ENCODE measurements around the gene MUC4.
"Not testable (repeated sequence)": the region's sequence is repeated elsewhere in the genome, so short reads cannot be mapped to it uniquely, and the experiment has no call there.

The MUC4 gene

GRCh38 chr3:195810455-195810845, 1.3 kb downstream of the MUC4 start:
- DNase-seq, result no peak

- DNase-seq, result no peak
Measured at GRCh38 chr3:195809796-195810454, 1.8 kb downstream of the MUC4 start.

- no peak for DNase-seq
Measured at GRCh38 chr3:195809291-195809785, 2.4 kb downstream of the MUC4 start.

DNA sequence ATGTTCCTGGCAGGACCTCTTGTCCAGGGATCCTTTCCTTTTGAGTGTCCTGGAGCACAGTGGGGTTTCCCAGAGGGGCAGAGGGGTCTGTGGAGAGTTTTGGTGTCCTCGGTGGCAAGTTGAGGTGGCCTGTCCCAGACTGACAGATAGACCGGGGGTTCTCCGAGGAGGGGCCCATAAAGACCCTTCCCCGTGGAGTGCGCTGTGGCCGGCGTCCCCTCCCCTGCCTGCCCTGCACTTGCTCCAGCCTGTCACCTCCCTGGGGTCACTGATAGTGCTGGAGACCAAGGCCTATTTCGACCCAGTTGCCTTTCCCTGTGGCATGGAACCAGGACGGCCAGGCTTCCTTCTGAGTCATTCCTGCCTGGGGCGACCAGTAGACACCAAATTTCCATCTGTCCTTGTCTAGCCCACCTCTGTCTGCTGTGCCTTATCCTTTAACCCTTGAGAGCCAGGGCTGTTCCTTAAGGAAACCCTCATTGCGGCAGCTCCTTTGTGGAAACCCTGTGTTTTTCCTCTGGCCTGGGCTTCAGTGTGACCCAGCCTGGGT, 2.9 kb downstream of the MUC4 start:
- DNase-seq, result no peak

DNA sequence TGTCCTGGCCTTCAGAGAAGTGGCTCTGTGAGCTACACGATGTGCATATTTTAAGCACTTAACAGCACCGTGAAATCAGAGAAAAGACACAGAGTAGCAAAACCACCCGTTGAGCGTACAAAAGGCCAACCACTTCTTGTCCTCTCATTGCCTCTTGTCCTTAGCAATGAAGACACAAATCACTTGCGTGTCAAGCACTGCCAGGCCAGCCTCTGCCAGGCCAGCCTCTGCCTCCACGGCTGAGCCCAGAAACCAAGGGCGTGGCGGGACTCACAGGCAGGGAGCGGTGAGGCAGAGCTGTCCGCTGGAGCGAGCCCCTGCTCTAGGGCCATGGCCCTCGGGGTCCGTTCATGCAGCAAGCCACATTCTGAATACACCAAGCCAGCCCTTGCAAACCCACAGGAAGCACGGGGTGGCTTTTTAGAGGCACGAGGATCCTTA, 4.0 kb downstream of the MUC4 start:
- no peak for DNase-seq

DNA sequence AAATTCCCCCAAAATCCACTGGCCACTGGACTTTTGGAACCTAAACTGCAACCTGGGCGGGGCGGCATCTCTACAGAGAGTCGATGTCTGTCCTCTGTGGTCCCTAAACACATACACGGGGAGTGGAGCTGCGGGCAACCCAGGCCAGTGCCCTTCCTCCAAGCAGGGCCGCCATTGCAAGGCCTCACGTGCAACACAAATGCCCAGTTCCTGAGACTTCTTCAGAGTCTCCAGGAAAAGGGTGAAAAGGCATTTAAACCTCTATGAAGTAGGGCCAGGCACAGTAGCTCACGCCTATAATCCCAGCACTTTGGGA, 4.9 kb downstream of the MUC4 start:
- no peak for DNase-seq

DNA sequence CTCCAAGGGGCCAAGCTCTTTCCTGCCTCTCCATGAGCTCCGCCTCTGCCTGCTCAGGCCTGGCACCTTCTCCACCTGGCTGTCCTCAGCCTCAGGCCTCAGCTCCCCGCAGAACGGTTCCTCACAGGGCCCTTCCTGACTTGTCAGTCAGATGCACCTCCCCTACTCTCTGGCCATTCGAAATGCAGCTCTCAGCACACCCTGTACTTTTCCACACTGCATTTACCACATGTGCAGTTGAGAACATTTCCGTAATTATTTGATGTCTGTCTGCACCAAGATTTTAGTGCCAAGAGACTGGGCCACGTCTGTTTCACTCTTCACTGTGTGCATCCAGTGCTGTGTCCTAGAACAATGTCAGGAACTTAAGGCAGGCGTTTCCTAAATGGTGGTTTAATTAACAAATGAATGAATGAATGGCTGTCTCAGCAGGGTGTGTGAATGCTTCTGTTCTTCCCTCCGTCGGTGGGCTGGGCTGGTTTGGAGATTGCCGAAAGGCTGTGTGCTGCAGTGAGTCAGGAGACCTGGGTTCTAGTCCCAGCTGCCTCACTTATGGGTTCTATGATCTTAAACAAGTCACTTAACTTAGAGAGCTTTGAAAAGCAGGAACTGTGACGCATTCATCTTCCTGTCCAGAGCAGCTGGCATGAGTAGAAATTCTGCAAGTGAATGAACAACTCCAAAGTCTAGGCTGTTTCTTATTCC, 5.4 kb downstream of the MUC4 start:
- no peak for DNase-seq

DNA sequence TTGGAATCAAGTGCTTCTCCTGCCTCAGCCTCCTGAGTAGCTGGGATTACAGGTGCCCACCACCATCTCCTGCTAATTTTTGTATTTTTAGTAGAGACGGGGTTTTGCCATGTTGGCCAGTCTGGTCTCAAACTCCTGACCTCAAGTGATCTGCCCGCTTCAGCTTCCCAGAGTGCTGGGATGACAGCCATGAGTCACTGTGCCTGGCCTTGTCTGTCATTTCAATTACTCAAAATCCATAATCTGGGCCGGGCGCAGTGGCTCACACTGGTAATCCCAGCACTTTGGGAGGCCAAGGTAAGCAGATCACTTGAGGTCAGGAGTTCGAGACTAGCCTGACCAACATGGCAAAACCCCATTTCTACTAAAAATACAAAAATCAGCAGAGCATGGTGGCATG, 6.1 kb downstream of the MUC4 start:
- DNase-seq, result not testable (repeated sequence)

- DNase-seq, result no peak
Measured at GRCh38 chr3:195805181-195805580, 6.5 kb downstream of the MUC4 start.

- DNase-seq, result no peak
Measured at GRCh38 chr3:195803289-195803908, 8.3 kb downstream of the MUC4 start.

GRCh38 chr3:195802795-195803194, 8.9 kb downstream of the MUC4 start:
- no peak for DNase-seq

GRCh38 chr3:195802261-195802701, 9.4 kb downstream of the MUC4 start:
- DNase-seq, result no peak

- DNase-seq, result no peak
Measured at GRCh38 chr3:195801251-195802183, 10.2 kb downstream of the MUC4 start.

DNA sequence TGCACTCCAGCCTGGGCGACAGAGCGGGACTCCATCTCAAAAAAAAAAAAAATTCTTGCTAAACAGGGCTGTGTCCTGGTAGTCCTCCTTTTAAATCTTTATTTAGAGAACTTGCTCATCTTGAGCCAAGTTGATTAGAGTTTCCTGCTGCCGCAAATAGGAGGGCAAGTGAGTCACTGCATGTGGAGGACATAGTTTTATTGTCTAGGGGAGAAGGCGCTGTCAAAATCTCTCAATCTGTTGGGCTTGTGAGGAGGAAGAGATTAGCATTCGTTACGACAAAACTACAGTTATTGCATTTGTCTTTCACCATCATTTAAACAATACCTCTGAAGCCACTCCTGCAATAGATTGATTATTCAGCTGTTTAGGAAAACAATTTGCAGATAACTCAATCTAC, 11.5 kb downstream of the MUC4 start:
- DNase-seq, result no peak

DNA sequence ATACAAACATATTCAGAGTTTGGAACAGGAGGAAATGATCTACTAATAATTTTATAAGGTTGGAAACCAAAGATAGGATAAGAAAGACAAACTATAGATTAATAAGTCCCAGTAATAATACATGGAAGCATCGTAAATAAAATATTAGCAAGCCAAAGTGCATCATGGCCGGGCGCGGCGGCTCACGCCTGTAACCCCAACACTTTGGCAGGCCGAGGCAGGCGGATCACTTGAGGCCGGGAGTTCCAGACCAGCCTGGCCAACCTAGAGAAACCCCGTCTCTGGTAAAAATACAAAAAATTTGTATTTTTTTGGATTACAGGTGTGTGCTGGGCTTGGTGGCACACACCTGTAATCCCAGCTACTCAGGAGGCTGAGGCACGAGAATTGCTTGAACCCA, 14.9 kb downstream of the MUC4 start:
- no peak for DNase-seq

DNA sequence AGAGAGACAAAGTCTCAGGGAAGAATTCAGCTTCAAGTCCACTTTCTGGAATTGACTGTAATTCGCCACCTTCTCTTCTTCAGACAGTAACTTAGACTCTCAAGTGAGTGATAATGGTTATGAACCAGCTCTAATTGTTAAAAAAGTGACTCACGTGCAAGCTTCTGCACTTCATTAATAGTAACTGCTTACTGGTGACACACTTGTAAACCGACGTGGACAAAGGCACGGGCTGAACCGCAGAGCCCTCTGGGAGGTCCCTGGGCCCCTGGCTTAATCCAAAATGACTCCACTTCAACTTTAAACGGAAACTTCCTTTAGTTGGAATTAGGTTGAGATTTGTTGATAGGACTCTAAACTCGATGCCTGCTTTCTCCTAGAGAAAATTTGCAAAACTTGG, 17.0 kb downstream of the MUC4 start:
- no peak for DNase-seq

DNA sequence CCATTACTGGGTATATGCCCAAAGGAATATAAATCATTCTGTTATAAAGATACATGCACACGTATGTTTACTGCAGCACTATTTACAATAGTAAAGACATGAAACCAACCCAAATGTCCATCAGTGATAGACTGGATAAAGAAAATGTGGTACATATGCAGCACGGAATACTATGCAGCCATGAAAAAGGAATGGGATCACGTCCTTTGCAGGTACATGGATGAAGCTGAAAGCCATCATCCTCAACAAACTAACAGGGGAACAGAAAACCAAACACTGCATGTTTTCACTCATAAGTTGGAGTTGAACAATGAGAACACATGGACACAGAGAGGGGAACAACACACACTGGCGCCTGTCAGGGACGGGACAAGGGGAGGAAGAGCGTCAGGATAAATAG, 19.1 kb downstream of the MUC4 start:
- DNase-seq, result not testable (repeated sequence)

GRCh38 chr3:195790901-195791300, 20.8 kb downstream of the MUC4 start:
- DNase-seq, result no peak

- no peak for DNase-seq
Measured at GRCh38 chr3:195788711-195789581, 22.8 kb downstream of the MUC4 start.

- not testable (repeated sequence) for DNase-seq
Measured at GRCh38 chr3:195785781-195786405, 25.8 kb downstream of the MUC4 start.

DNA sequence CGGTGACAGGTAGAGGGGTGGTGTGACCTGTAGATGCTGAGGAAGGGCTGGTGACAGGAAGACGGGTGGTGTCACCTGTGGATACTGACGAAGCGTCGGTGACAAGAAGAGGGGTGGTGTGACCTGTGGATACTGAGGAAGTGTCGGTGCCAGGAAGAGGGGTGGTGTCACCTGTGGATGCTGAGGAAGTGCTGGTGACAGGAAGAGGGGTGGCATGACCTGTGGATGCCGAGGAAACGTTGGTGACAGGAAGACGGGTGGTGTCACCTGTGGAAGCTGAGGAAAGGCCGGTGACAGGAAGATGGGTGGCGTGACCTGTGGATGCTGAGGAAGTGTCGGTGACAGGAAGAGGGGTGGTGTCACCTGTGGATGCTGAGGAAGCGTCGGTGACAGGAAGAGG, 27.7 kb downstream of the MUC4 start:
- not testable (repeated sequence) for DNase-seq
